Right lobe of liver (tissue), 4 donors: ENCODE data around the gene CDYL.

Experiments
- CTCF ChIP-seq, 4 donors: fragments of 200-600 bp in 3 of 4; fragments of 450-650 bp in 1 of 4; IDR thresholded peaks; one replicate each; pipeline versions ENCODE4 v1.5.1 to v1.8.0; 2016 to 2022; ENCODE audit warnings: antibody characterized with exemption in 4 of 4, mild to moderate bottlenecking in 2 of 4
- POLR2A ChIP-seq: fragments of 450-650 bp; IDR thresholded peaks from one replicate; pipeline ENCODE4 v1.6.1; 2017; ENCODE audit warnings: antibody characterized with exemption, mild to moderate bottlenecking
- donor health status: DM: no; HTN: no; CAD: no.
- donor health status: DM: no; HTN: no; CAD: no.
- donor health status: DM: no; HTN: yes; CAD: no.

- no peak for TF ChIP-seq CTCF (IDR thresholded peaks at IDR 0.05)
- no peak for TF ChIP-seq POLR2A
These were observed 70.2 kb downstream of the CDYL start for GRCh38 chr6:4846387-4846786.
